G401 (cell line): Measurements from ENCODE around the gene SLC9A3. TPM values are rescaled to one million over a fixed set of nuclear protein-coding genes. Genes with fewer than 3 reads are reported as not detected.
"Not testable (repeated sequence)": the region's sequence is repeated elsewhere in the genome, so short reads cannot be mapped to it uniquely, and the experiment has no call there.

Experiments used
- DNase-seq: peaks from one replicate; pipeline ENCODE4 v3.0.0-alpha.2; 2015; ENCODE audit warnings: low spot score
- in situ Hi-C: cut with HindIII; loops from 2 replicates; pipeline ENCODE4 v1.10.0; 2016; ENCODE audit warnings: low sequenced_read_pairs, mixed read lengths
- total RNA-seq: library from RNA; depleted of rRNA; stranded (reverse); fragments of >200 nt; shearing (Covaris generic); gene quantifications from 2 replicates; pipeline ENCODE4 v1.2.3, GENCODE V29; 2014

SLC9A3 gene
- total RNA-seq, 1 experiment from 2014 or later, result 5.1 TPM

GRCh38 chr5:497090-497700 lies 27.1 kb downstream of the SLC9A3 start:
- in situ Hi-C loops, result no loop called here
- DNase-seq, result no peak

- in situ Hi-C loops, result no loop called here
Observed at GRCh38 chr5:496028-496427, 28.2 kb downstream of the SLC9A3 start.

GRCh38 chr5:494667-495255 lies 29.5 kb downstream of the SLC9A3 start:
- DNase-seq, result no peak
- in situ Hi-C loops, result no loop called here

More at GRCh38 chr5:496028-496427, 28.2 kb downstream of the SLC9A3 start:
- DNase-seq, result no peak

- in situ Hi-C loops, result no loop called here
- no peak for DNase-seq
Observed at GRCh38 chr5:493758-494157, 30.5 kb downstream of the SLC9A3 start.

- in situ Hi-C loops, result no loop called here
- DNase-seq, result no peak
Observed at GRCh38 chr5:493119-493701, 31.0 kb downstream of the SLC9A3 start.

- DNase-seq, result no peak
- in situ Hi-C loops, result no loop called here
Observed at GRCh38 chr5:492314-492893, 31.8 kb downstream of the SLC9A3 start.

GRCh38 chr5:491856-492155 lies 32.4 kb downstream of the SLC9A3 start:
- no peak for DNase-seq
- in situ Hi-C loops, result no loop called here

- no peak for DNase-seq
- in situ Hi-C loops, result no loop called here
Observed at GRCh38 chr5:491119-491855, 33.0 kb downstream of the SLC9A3 start.

GRCh38 chr5:490116-491106 lies 33.8 kb downstream of the SLC9A3 start:
- in situ Hi-C loops, result no loop called here
- no peak for DNase-seq

- DNase-seq, result no peak
- in situ Hi-C loops, result no loop called here
Observed at GRCh38 chr5:489689-490080, 34.6 kb downstream of the SLC9A3 start.

- DNase-seq, result no peak
- in situ Hi-C loops, result no loop called here
Observed at GRCh38 chr5:488744-489688, 35.2 kb downstream of the SLC9A3 start.

- in situ Hi-C loops, result no loop called here
- DNase-seq, result no peak
Observed at GRCh38 chr5:488241-488640, 36.0 kb downstream of the SLC9A3 start.

- in situ Hi-C loops, DNase-seq: not testable (repeated sequence)
Observed at GRCh38 chr5:486597-486996, 37.7 kb downstream of the SLC9A3 start.

GRCh38 chr5:485946-486491 lies 38.2 kb downstream of the SLC9A3 start:
- DNase-seq, result no peak
- in situ Hi-C loops, result no loop called here

- in situ Hi-C loops, result no loop called here
- DNase-seq, result no peak
Observed at GRCh38 chr5:485113-485945, 38.9 kb downstream of the SLC9A3 start.

- in situ Hi-C loops, result no loop called here
- DNase-seq, result no peak
Observed at GRCh38 chr5:484556-484955, 39.7 kb downstream of the SLC9A3 start.
